Measurements from ENCODE around the gene AMY1A. TPM values are rescaled to one million over a fixed set of nuclear protein-coding genes. Genes with fewer than 3 reads are reported as not detected.
"Not testable (repeated sequence)": the region's sequence is repeated elsewhere in the genome, so short reads cannot be mapped to it uniquely, and the experiment has no call there.

Gene AMY1A
- total RNA-seq, 1 experiment from 2014 or later: not detected

DNA sequence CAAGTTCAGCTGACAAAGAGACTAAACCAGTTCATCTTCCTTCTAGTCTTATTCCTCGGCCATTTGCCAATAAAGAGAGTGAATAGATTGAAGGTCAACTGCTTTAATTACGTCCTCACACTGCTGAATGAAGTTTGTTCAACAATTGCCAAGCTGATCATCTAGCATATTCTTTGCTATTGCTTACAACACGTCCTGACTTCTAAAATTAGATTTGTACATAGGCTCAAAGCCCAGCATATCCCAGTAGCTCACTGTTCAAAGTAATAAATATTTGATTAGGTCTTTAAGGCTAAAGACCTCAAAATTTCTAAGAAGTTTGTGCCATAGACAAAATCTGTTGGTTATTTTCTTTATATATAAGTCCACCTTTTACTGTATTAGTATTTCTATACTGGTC lies 20.8 kb downstream of the AMY1A start:
- H3K36me3 ChIP-seq (ENCODE audit: control insufficient read depth in 1 of 2, insufficient read depth in 2 of 2, low read length in 2 of 2); RAD21 ChIA-PET (ENCODE audit: low non-redundant PET in 1 of 2, low total read pairs in 2 of 2, uncharacterized antibody in 2 of 2, unreplicated experiment in 2 of 2); H4K20me1 ChIP-seq (ENCODE audit: insufficient read depth); H3K27ac ChIP-seq (ENCODE audit: low read depth, low read length); intact Hi-C loops (cut with micrococcal nuclease); POLR2A ChIA-PET; H3K9me3 ChIP-seq (ENCODE audit: control insufficient read depth in 1 of 2, insufficient read depth in 1 of 2, low read depth in 1 of 2, low read length in 2 of 2); H2AFZ ChIP-seq (ENCODE audit: low read depth, low read length, poor library complexity, severe bottlenecking); H3K4me3 ChIP-seq (replicated peaks in 1 of 2; ENCODE audit: low read depth in 1 of 2, low read length in 2 of 2); H3K9me2 ChIP-seq (ENCODE audit: insufficient read depth); H3K79me2 ChIP-seq (ENCODE audit: insufficient read depth, low read length); H3K9ac ChIP-seq (ENCODE audit: low read length); BruUV-seq (replicated peaks); H3K27me3 ChIP-seq (ENCODE audit: insufficient read depth, low read length); H3K4me1 ChIP-seq (ENCODE audit: control insufficient read depth in 1 of 2, insufficient read depth in 2 of 2, low read length in 2 of 2); ATAC-seq; DNase-seq (ENCODE audit: low read depth, low spot score); CTCF ChIA-PET; H3K4me2 ChIP-seq (ENCODE audit: low read length): not testable (repeated sequence)

GRCh38 chr1:103696110-103696509 lies 40.5 kb downstream of the AMY1A start, which contains the start of gene AMY1B:
Gene AMY1B (minus strand): TSS chr1:103696210. CDS start chr1:103695639, 571 bp downstream.
- RAD21 ChIA-PET (ENCODE audit: low non-redundant PET in 1 of 2, low total read pairs in 2 of 2, uncharacterized antibody in 2 of 2, unreplicated experiment in 2 of 2); H3K4me1 ChIP-seq (ENCODE audit: control insufficient read depth in 1 of 2, insufficient read depth in 2 of 2, low read length in 2 of 2); H3K9ac ChIP-seq (ENCODE audit: low read length); H3K4me2 ChIP-seq (ENCODE audit: low read length); CTCF ChIA-PET; H3K79me2 ChIP-seq (ENCODE audit: insufficient read depth, low read length); intact Hi-C loops (cut with micrococcal nuclease); H3K27me3 ChIP-seq (ENCODE audit: insufficient read depth, low read length); H3K27ac ChIP-seq (ENCODE audit: low read depth, low read length); POLR2A ChIA-PET; ATAC-seq; H2AFZ ChIP-seq (ENCODE audit: low read depth, low read length, poor library complexity, severe bottlenecking); H3K4me3 ChIP-seq (replicated peaks in 1 of 2; ENCODE audit: low read depth in 1 of 2, low read length in 2 of 2); BruUV-seq (replicated peaks); H4K20me1 ChIP-seq (ENCODE audit: insufficient read depth); DNase-seq (ENCODE audit: low read depth, low spot score); H3K36me3 ChIP-seq (ENCODE audit: control insufficient read depth in 1 of 2, insufficient read depth in 2 of 2, low read length in 2 of 2); H3K9me3 ChIP-seq (ENCODE audit: control insufficient read depth in 1 of 2, insufficient read depth in 1 of 2, low read depth in 1 of 2, low read length in 2 of 2); H3K9me2 ChIP-seq (ENCODE audit: insufficient read depth): not testable (repeated sequence)

- H3K4me3 ChIP-seq (replicated peaks in 1 of 2; ENCODE audit: low read depth in 1 of 2, low read length in 2 of 2); H3K9ac ChIP-seq (ENCODE audit: low read length); CTCF ChIA-PET; H3K4me1 ChIP-seq (ENCODE audit: control insufficient read depth in 1 of 2, insufficient read depth in 2 of 2, low read length in 2 of 2); H3K4me2 ChIP-seq (ENCODE audit: low read length); H3K27ac ChIP-seq (ENCODE audit: low read depth, low read length); H3K9me2 ChIP-seq (ENCODE audit: insufficient read depth); H3K36me3 ChIP-seq (ENCODE audit: control insufficient read depth in 1 of 2, insufficient read depth in 2 of 2, low read length in 2 of 2); intact Hi-C loops (cut with micrococcal nuclease); ATAC-seq; H3K27me3 ChIP-seq (ENCODE audit: insufficient read depth, low read length); POLR2A ChIA-PET; BruUV-seq (replicated peaks); H4K20me1 ChIP-seq (ENCODE audit: insufficient read depth); RAD21 ChIA-PET (ENCODE audit: low non-redundant PET in 1 of 2, low total read pairs in 2 of 2, uncharacterized antibody in 2 of 2, unreplicated experiment in 2 of 2); H2AFZ ChIP-seq (ENCODE audit: low read depth, low read length, poor library complexity, severe bottlenecking); H3K79me2 ChIP-seq (ENCODE audit: insufficient read depth, low read length); H3K9me3 ChIP-seq (ENCODE audit: control insufficient read depth in 1 of 2, insufficient read depth in 1 of 2, low read depth in 1 of 2, low read length in 2 of 2); DNase-seq (ENCODE audit: low read depth, low spot score): not testable (repeated sequence)
These were observed 41.9 kb downstream of the AMY1A start for GRCh38 chr1:103697430-103697829.

DNA sequence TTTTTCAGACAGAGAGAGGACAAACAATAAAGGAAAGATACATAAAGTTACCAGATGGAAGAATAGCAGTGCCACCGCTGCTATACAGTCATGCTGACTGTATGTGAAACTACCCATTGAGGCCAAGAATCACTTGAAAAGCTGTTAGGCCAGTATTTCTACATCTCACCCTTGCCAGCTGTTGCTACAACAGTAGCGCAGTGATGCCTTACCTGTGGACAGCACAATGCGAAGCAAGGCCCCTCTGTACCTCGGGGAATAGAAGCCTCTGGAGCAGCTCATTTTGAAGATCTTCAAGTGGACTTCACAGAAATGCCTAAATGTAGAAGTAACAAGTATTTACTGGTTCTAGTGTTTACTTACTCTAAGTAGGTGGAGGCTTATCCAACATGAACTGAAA lies 45.1 kb downstream of the AMY1A start:
- H2AFZ ChIP-seq (ENCODE audit: low read depth, low read length, poor library complexity, severe bottlenecking); H3K4me2 ChIP-seq (ENCODE audit: low read length); H3K9me2 ChIP-seq (ENCODE audit: insufficient read depth); H3K4me3 ChIP-seq (replicated peaks in 1 of 2; ENCODE audit: low read depth in 1 of 2, low read length in 2 of 2); H3K27ac ChIP-seq (ENCODE audit: low read depth, low read length); BruUV-seq (replicated peaks); POLR2A ChIA-PET; CTCF ChIA-PET; H3K4me1 ChIP-seq (ENCODE audit: control insufficient read depth in 1 of 2, insufficient read depth in 2 of 2, low read length in 2 of 2); H3K9ac ChIP-seq (ENCODE audit: low read length); ATAC-seq; H3K36me3 ChIP-seq (ENCODE audit: control insufficient read depth in 1 of 2, insufficient read depth in 2 of 2, low read length in 2 of 2); H3K9me3 ChIP-seq (ENCODE audit: control insufficient read depth in 1 of 2, insufficient read depth in 1 of 2, low read depth in 1 of 2, low read length in 2 of 2); H3K79me2 ChIP-seq (ENCODE audit: insufficient read depth, low read length); H3K27me3 ChIP-seq (ENCODE audit: insufficient read depth, low read length); DNase-seq (ENCODE audit: low read depth, low spot score); RAD21 ChIA-PET (ENCODE audit: low non-redundant PET in 1 of 2, low total read pairs in 2 of 2, uncharacterized antibody in 2 of 2, unreplicated experiment in 2 of 2); H4K20me1 ChIP-seq (ENCODE audit: insufficient read depth); intact Hi-C loops (cut with micrococcal nuclease): not testable (repeated sequence)

DNA sequence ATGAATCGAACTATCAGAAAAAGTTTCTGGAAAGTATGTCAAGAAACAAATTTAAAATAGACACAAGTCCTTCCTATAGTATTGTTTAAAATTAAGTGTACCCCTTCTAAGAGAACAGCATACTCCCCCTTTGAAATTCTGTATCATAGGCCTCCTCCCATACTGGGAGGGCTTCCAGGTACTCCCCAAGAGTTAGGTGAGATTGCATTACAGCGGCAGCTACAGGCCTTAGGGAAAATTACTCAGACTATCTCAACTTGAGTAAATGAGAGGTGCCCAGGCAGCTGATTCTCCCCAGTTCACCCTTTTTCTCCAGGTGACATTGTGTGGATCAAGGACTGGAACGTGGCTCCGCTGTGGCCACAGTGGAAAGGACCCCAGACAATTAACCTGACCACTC lies 45.7 kb downstream of the AMY1A start:
- H3K4me1 ChIP-seq (ENCODE audit: control insufficient read depth in 1 of 2, insufficient read depth in 2 of 2, low read length in 2 of 2); H3K79me2 ChIP-seq (ENCODE audit: insufficient read depth, low read length); H3K9me2 ChIP-seq (ENCODE audit: insufficient read depth); H3K36me3 ChIP-seq (ENCODE audit: control insufficient read depth in 1 of 2, insufficient read depth in 2 of 2, low read length in 2 of 2); H4K20me1 ChIP-seq (ENCODE audit: insufficient read depth); DNase-seq (ENCODE audit: low read depth, low spot score); POLR2A ChIA-PET; H2AFZ ChIP-seq (ENCODE audit: low read depth, low read length, poor library complexity, severe bottlenecking); RAD21 ChIA-PET (ENCODE audit: low non-redundant PET in 1 of 2, low total read pairs in 2 of 2, uncharacterized antibody in 2 of 2, unreplicated experiment in 2 of 2); H3K9me3 ChIP-seq (ENCODE audit: control insufficient read depth in 1 of 2, insufficient read depth in 1 of 2, low read depth in 1 of 2, low read length in 2 of 2); BruUV-seq (replicated peaks); H3K27me3 ChIP-seq (ENCODE audit: insufficient read depth, low read length); ATAC-seq; H3K27ac ChIP-seq (ENCODE audit: low read depth, low read length); H3K4me3 ChIP-seq (replicated peaks in 1 of 2; ENCODE audit: low read depth in 1 of 2, low read length in 2 of 2); H3K4me2 ChIP-seq (ENCODE audit: low read length); CTCF ChIA-PET; H3K9ac ChIP-seq (ENCODE audit: low read length); intact Hi-C loops (cut with micrococcal nuclease): not testable (repeated sequence)

Data from HCT116 (cell line).